GM12878 (cell line): Measurements from ENCODE around the gene PRDM16. TPM values are rescaled to one million over a fixed set of nuclear protein-coding genes. Genes with fewer than 3 reads are reported as not detected.

Experiments
- ATAC-seq: fragments of 200-7000 bp; cut with Tn5 transposase; 3 replicates; pipeline ENCODE4 v1.9.1; 2020; ENCODE audit warnings: mild to moderate bottlenecking, moderate library complexity
- BruUV-seq: library from RNA; stranded (reverse); fragments of 400-500 nt; replicated peaks from 2 replicates; lab custom pipeline; 2021; lab: Mats Ljungman, UMichigan
- CTCF ChIA-PET: fragments of 300-600 bp; sonication (Branson Sonifier 250); formaldehyde crosslinking; extraction: SDS; loops from one replicate; lab custom pipeline; 2021; ENCODE audit warnings: inconsistent platforms; lab: Yijun Ruan, JAX
- POLR2A ChIA-PET: fragments of 350-600 bp; formaldehyde crosslinking; extraction: SDS; loops from one replicate; lab custom pipeline; 2021; ENCODE audit warnings: inconsistent platforms; lab: Charles Lee
- RAD21 ChIA-PET: fragments of 300-600 bp; sonication (Branson Sonifier 250); formaldehyde crosslinking; loops from one replicate; lab custom pipeline; 2023; ENCODE audit warnings: antibody characterized with exemption; ENCODE audit not compliant: unreplicated experiment; lab: Charles Lee
- SMC1A ChIA-PET: fragments of 300-600 bp; sonication (Branson Sonifier 250); formaldehyde crosslinking; loops from one replicate; lab custom pipeline; 2023; ENCODE audit not compliant: unreplicated experiment, uncharacterized antibody; lab: Charles Lee
- DNase-seq: peaks from one replicate; pipeline ENCODE4 v3.0.0-alpha.2; 2011; ENCODE audit warnings: low read depth, low spot score
- FAIRE-seq: peaks from 3 replicates; lab custom pipeline; 2011; peaks lifted over from hg19 to GRCh38; lab: Jason Lieb, UNC
- H2AFZ ChIP-seq: 2 replicates; pipeline ENCODE4 v1.6.0; 2011; ENCODE audit warnings: low read depth, low read length, control low read depth; ENCODE audit not compliant: control insufficient read depth
- H3K27ac ChIP-seq: 2 replicates; pipeline ENCODE4 v1.5.1; 2011; ENCODE audit warnings: control low read depth; ENCODE audit not compliant: control insufficient read depth, insufficient read depth
- H3K27me3 ChIP-seq, 2 experiments: replicated peaks in 1 of 2; 2 replicates each; pipeline versions ENCODE4 v1.6.0 to v1.6.1; 2011; ENCODE audit warnings: low read length in 1 of 2; ENCODE audit not compliant: control insufficient read depth in 2 of 2, insufficient read depth in 2 of 2
- H3K36me3 ChIP-seq, 2 experiments: 2 replicates each; pipeline ENCODE4 v1.5.1; 2011; ENCODE audit warnings: low read length in 1 of 2; ENCODE audit not compliant: control insufficient read depth in 2 of 2, insufficient read depth in 2 of 2
- H3K4me1 ChIP-seq: 2 replicates; pipeline ENCODE4 v1.6.1; 2011; ENCODE audit warnings: mild to moderate bottlenecking, low read length, moderate library complexity, mixed read lengths; ENCODE audit not compliant: control insufficient read depth, insufficient read depth
- H3K4me2 ChIP-seq: 2 replicates; pipeline ENCODE4 v1.6.0; 2011; ENCODE audit warnings: control low read depth; ENCODE audit not compliant: control insufficient read depth, insufficient read depth
- H3K4me3 ChIP-seq: fragments of 200-600 bp; sonication (generic); 2 replicates; pipeline ENCODE4 v1.5.1; 2016
- H3K79me2 ChIP-seq: 2 replicates; pipeline ENCODE4 v1.6.0; 2011; ENCODE audit warnings: low read length; ENCODE audit not compliant: control insufficient read depth, insufficient read depth
- H3K9ac ChIP-seq: 2 replicates; pipeline ENCODE4 v1.8.0; 2011; ENCODE audit warnings: low read length, control low read depth, mixed read lengths; ENCODE audit not compliant: control insufficient read depth, insufficient read depth
- H3K9me3 ChIP-seq: replicated peaks from 3 replicates; pipeline ENCODE4 v1.5.1; 2011; ENCODE audit warnings: mild to moderate bottlenecking, low read length; ENCODE audit not compliant: control insufficient read depth, insufficient read depth
- H4K20me1 ChIP-seq: 2 replicates; pipeline ENCODE4 v1.6.0; 2011; ENCODE audit not compliant: control insufficient read depth, insufficient read depth
- CBFB ChIP-seq: IDR thresholded peaks from 2 replicates; pipeline ENCODE4 v1.6.1; 2016; ENCODE audit warnings: antibody characterized with exemption, low read depth
- LARP7 ChIP-seq: fragments of 450-650 bp; IDR thresholded peaks from 2 replicates; pipeline ENCODE4 v1.6.1; 2017; ENCODE audit warnings: mild to moderate bottlenecking
- MXI1 ChIP-seq: fragments of 150-350 bp; IDR thresholded peaks from 2 replicates; pipeline ENCODE4 v1.6.1; 2011; ENCODE audit warnings: low read depth, mild to moderate bottlenecking, inconsistent platforms, low read length, improper control_type of control experiment
- NBN ChIP-seq: fragments of 450-650 bp; IDR thresholded peaks from 2 replicates; pipeline ENCODE4 v1.6.1; 2016
- PML ChIP-seq: IDR thresholded peaks from 2 replicates; pipeline ENCODE4 v1.6.1; 2012; ENCODE audit warnings: low read length, inconsistent platforms
- POLR2AphosphoS5 ChIP-seq: IDR thresholded peaks from 2 replicates; pipeline ENCODE4 v1.6.1; 2011; ENCODE audit warnings: mild to moderate bottlenecking, low read length, inconsistent platforms
- SPI1 ChIP-seq: IDR thresholded peaks from 2 replicates; pipeline ENCODE4 v1.6.1; 2011; ENCODE audit warnings: low read depth, mild to moderate bottlenecking, low read length, moderate library complexity, borderline replicate concordance; ENCODE audit not compliant: insufficient read depth
- SREBF1 ChIP-seq: IDR thresholded peaks from 2 replicates; pipeline ENCODE4 v1.6.1; 2012; ENCODE audit warnings: mild to moderate bottlenecking, low read length
- TAF1 ChIP-seq: IDR thresholded peaks from 2 replicates; pipeline ENCODE4 v1.6.1; 2011; ENCODE audit warnings: mild to moderate bottlenecking, low read depth, low read length, borderline replicate concordance
- TBL1XR1 ChIP-seq: IDR thresholded peaks from 2 replicates; pipeline ENCODE4 v1.6.1; 2012; ENCODE audit warnings: low read depth, low read length, improper control_type of control experiment
- WGBS: methylation state at CpG from one replicate; pipeline ENCODE4 v1.1.6; 2016; ENCODE audit warnings: low lambda C conversion rate; ENCODE audit not compliant: insufficient replicate concordance, insufficient coverage; ENCODE audit errors: missing lambda C conversion rate; 5-methylcytosine and 5-hydroxymethylcytosine counted together
- in situ Hi-C: fragments of 300-500 bp; cut with MboI; formaldehyde crosslinking; loops from 9 replicates; pipeline ENCODE4 v1.14.3; 2018; ENCODE audit warnings: mixed read lengths
- intact Hi-C: fragments of 100-400 bp; cut with micrococcal nuclease; formaldehyde crosslinking; loops from one replicate; pipeline ENCODE4 v1.14.2; 2022; ENCODE audit not compliant: unreplicated experiment
- polyA plus RNA-seq, 11 experiments: library from polyadenylated mRNA; depleted of rRNA in 4 of 11; unstranded in 6 of 11; stranded (reverse) in 5 of 11; fragments of >200 nt; fragmentation: Nextera tagmentation in 4 of 11; fragmentation: Illumina TruSeq in 1 of 11; extraction: Ambion mirVana in 4 of 11; extraction: Trizol in 1 of 11; gene quantifications; 1 replicate in 1 of 11; 2 replicates in 10 of 11; pipeline versions ENCODE4 v1.2.1 to v1.2.3, GENCODE V29; 2011 to 2016; ENCODE audit warnings: inconsistent platforms in 2 of 11, missing spikeins in 2 of 11, low read depth in 1 of 11
- total RNA-seq, 4 experiments: library from RNA; depleted of rRNA in 3 of 4; stranded (reverse); fragments of >200 nt in 3 of 4; fragmentation: Illumina TruSeq in 1 of 4; extraction: Trizol in 1 of 4; gene quantifications; 2 replicates each; pipeline versions ENCODE4 v1.2.1 to v1.2.3, GENCODE V29; 2013 to 2021
- TF ChIP-seq, protein P1 (sequence below): IDR thresholded peaks from 2 replicates; pipeline ENCODE4 v1.6.1; 2012; ENCODE audit warnings: low read depth, low read length, improper control_type of control experiment

The PRDM16 gene
- total and polyA plus RNA-seq, 10 of the 15 experiments (the other 5 are each of a cell fraction or from before 2014, with no cell fraction given), result 0.03 TPM; not detected in 9

DNA sequence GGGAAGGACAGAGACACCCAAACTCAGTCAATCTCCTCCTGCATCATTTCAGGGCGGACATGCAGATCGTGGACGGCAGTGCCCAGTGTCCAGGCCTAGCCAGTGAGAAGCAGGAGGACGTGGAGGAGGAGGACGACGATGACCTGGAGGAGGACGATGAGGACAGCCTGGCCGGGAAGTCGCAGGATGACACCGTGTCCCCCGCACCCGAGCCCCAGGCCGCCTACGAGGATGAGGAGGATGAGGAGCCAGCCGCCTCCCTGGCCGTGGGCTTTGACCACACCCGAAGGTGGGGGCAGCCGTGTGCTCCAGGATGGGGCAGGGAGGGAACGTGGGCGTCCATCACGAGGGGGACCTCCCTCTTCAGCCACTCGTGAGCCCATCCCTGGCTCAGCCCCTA is 361.8 kb downstream of the PRDM16 start:
- BruUV-seq, result no TSS peak
- FAIRE-seq (no peak), DNase-seq (no peak), ATAC-seq (no peak)
- ChIA-PET SMC1A (no interaction called here), RAD21 (no interaction called here), POLR2A (no interaction called here), CTCF (no interaction called here)
- H3K27me3 ChIP-seq, result no peaks in the 10 kb centered on the region
- no peaks in the 10 kb centered on the region for H3K79me2 ChIP-seq
- H2AFZ ChIP-seq, result no peak overlapping the region
- H3K4me3 ChIP-seq, result no peak overlapping the region
- no peak overlapping the region for H3K27ac ChIP-seq
- no peak overlapping the region for H3K9ac ChIP-seq
- no peak overlapping the region for H3K4me2 ChIP-seq
- intact Hi-C loops, result no loop called here
- H4K20me1 ChIP-seq, result no peaks in the 10 kb centered on the region
- no peaks in the 10 kb centered on the region for H3K36me3 ChIP-seq
- WGBS, result 21% methylated on average over 19 of the region's 22 CpGs
- no peaks in the 10 kb centered on the region for H3K9me3 ChIP-seq
- no peaks in the 10 kb centered on the region for H3K4me1 ChIP-seq
- in situ Hi-C loops, result loop anchor here (10.0 kb wide), 1 partner anchor 56 kb away; no protein-coding TSS in a partner anchor
- no peak for TF ChIP-seq POLR2AphosphoS5
- TF ChIP-seq SPI1, result no peak
- no peak for TF ChIP-seq LARP7
- TF ChIP-seq TAF1, result no peak
- no peak for TF ChIP-seq CBFB
- TF ChIP-seq, protein P1, sequence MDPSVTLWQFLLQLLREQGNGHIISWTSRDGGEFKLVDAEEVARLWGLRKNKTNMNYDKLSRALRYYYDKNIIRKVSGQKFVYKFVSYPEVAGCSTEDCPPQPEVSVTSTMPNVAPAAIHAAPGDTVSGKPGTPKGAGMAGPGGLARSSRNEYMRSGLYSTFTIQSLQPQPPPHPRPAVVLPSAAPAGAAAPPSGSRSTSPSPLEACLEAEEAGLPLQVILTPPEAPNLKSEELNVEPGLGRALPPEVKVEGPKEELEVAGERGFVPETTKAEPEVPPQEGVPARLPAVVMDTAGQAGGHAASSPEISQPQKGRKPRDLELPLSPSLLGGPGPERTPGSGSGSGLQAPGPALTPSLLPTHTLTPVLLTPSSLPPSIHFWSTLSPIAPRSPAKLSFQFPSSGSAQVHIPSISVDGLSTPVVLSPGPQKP, result no peak
- no peak for TF ChIP-seq SREBF1
- TF ChIP-seq PML, result no peak
- TF ChIP-seq NBN, result no peak
- TF ChIP-seq TBL1XR1, result no peak
- no peak for TF ChIP-seq MXI1
